Fibroblast of lung (primary cell): ENCODE results near the gene FPR2.

Experiments
- EZH2 ChIP-seq: IDR thresholded peaks from 2 replicates; pipeline ENCODE4 v1.5.1; 2012; ENCODE audit warnings: low read length, control low read depth, mild to moderate bottlenecking; ENCODE audit errors: missing control alignments
- TF ChIP-seq, protein P1 (sequence below), 2 donors: IDR thresholded peaks in 1 of 2; conservative IDR thresholded peaks in 1 of 2; 1 replicate in 1 of 2; 2 replicates in 1 of 2; pipeline ENCODE4 v1.5.1; 2011 to 2012; ENCODE audit warnings: low read length in 2 of 2, control low read depth in 1 of 2, inconsistent platforms in 1 of 2, low read depth in 1 of 2, mild to moderate bottlenecking in 1 of 2

DNA sequence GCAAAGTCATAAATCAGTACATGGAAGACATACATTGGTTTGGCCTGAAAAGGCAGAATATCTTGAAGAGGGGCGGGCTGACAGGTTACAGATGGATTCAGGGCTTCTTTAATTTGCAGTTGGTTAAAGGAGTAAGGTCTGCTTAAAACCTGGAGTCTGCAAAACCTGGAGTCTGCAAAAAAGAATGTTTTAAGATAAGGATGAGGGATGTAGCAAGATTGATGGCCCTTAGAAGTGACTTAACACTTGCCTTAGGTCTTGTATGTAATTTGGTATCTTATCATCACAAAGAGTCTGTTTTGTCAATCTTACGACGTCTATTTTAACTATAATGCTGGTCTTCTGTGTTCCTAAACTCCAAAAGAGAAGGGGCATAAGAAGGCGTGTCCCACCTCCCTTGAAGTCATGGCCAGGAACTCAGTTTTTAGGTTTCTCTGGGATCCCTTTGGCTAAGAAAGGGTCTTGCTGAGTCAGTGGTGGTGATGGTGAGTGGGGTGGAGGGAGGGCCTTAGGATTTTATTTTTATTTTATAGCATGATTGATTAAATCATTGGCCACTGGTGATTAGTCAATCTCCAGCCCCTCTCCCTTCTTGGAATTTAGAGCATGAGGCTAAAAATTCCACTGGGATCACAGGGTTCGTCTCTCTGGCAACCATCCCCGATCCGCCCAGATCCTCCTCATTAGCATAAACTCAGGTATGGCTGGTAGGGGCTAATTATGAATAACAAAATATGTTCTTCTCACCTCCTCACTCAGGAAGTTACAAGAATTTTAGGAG, 27.0 kb upstream of the FPR2 start:
- TF ChIP-seq EZH2: no peak
- TF ChIP-seq, protein P1, sequence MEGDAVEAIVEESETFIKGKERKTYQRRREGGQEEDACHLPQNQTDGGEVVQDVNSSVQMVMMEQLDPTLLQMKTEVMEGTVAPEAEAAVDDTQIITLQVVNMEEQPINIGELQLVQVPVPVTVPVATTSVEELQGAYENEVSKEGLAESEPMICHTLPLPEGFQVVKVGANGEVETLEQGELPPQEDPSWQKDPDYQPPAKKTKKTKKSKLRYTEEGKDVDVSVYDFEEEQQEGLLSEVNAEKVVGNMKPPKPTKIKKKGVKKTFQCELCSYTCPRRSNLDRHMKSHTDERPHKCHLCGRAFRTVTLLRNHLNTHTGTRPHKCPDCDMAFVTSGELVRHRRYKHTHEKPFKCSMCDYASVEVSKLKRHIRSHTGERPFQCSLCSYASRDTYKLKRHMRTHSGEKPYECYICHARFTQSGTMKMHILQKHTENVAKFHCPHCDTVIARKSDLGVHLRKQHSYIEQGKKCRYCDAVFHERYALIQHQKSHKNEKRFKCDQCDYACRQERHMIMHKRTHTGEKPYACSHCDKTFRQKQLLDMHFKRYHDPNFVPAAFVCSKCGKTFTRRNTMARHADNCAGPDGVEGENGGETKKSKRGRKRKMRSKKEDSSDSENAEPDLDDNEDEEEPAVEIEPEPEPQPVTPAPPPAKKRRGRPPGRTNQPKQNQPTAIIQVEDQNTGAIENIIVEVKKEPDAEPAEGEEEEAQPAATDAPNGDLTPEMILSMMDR (conservative IDR thresholded peaks at IDR 0.05 in 1 of 2, IDR thresholded peaks at IDR 0.05 in 1 of 2; ENCODE audit: low read depth in 1 of 2, low read length in 2 of 2): no peak
